Gastroesophageal sphincter (tissue), 4 donors: Measurements from ENCODE around the gene KDM6A. TPM values are rescaled to one million over a fixed set of nuclear protein-coding genes. Genes with fewer than 3 reads are reported as not detected.
A peak's percentile ranks its signal among the peaks of the same experiment; 100 is the strongest.
"Not testable (repeated sequence)": the region's sequence is repeated elsewhere in the genome, so short reads cannot be mapped to it uniquely, and the experiment has no call there.

Experiments
- ATAC-seq: fragments of 150-250 bp; one replicate; pipeline ENCODE4 v1.9.1; 2016; ENCODE audit warnings: mild to moderate bottlenecking, moderate library complexity
- H3K27ac ChIP-seq, 4 donors: fragments of 200-600 bp; sonication (generic) in 3 of 4; 1 replicate in 3 of 4; 2 replicates in 1 of 4; pipeline ENCODE4 v1.5.1; 2016 to 2019
- H3K27me3 ChIP-seq: fragments of 200-600 bp; sonication (generic); one replicate; pipeline ENCODE4 v1.5.1; 2019
- H3K36me3 ChIP-seq, 2 donors: fragments of 200-600 bp; sonication (generic); one replicate each; pipeline ENCODE4 v1.5.1; 2019; ENCODE audit warnings: control low read depth in 1 of 2
- H3K4me1 ChIP-seq, 3 donors: fragments of 200-600 bp; sonication (generic); 1 replicate in 2 of 3; 2 replicates in 1 of 3; pipeline ENCODE4 v1.5.1; 2016 to 2019; ENCODE audit warnings: control low read depth in 2 of 3
- H3K4me3 ChIP-seq, 2 donors: fragments of 200-600 bp; sonication (generic); one replicate each; pipeline ENCODE4 v1.5.1; 2019; ENCODE audit warnings: mild to moderate bottlenecking in 1 of 2, moderate library complexity in 1 of 2
- H3K9me3 ChIP-seq, 3 donors: fragments of 200-600 bp; sonication (generic); one replicate each; pipeline ENCODE4 v1.5.1; 2017 to 2019; ENCODE audit warnings: control low read depth in 2 of 3
- CTCF ChIP-seq, 4 experiments: fragments of 200-600 bp in 2 of 4; fragments of 450-650 bp in 2 of 4; sonication (generic) in 1 of 4; IDR thresholded peaks; one replicate each; pipeline ENCODE4 v1.5.1; 2017 to 2019; ENCODE audit warnings: antibody characterized with exemption in 4 of 4, mild to moderate bottlenecking in 2 of 4, moderate library complexity in 2 of 4
- EP300 ChIP-seq: sonication (generic); formaldehyde crosslinking; IDR thresholded peaks from one replicate; pipeline ENCODE4 v1.6.1; 2017; ENCODE audit warnings: antibody characterized with exemption, mild to moderate bottlenecking
- POLR2A ChIP-seq, 2 donors: fragments of 450-650 bp; IDR thresholded peaks; one replicate each; pipeline ENCODE4 v1.6.1; 2017; ENCODE audit warnings: antibody characterized with exemption in 2 of 2, mild to moderate bottlenecking in 2 of 2, moderate library complexity in 1 of 2
- POLR2AphosphoS5 ChIP-seq: sonication (generic); formaldehyde crosslinking; IDR thresholded peaks from one replicate; pipeline ENCODE4 v1.6.1; 2017; ENCODE audit warnings: antibody characterized with exemption
- WGBS, 2 donors: methylation state at CpG; one replicate each; pipeline ENCODE4 v1.1.5; 2018; ENCODE audit warnings: low coverage in 1 of 2; 5-methylcytosine and 5-hydroxymethylcytosine counted together
- total RNA-seq, 4 donors: library from RNA; depleted of rRNA; stranded (reverse); fragments of >200 nt; gene quantifications; one replicate each; pipeline ENCODE4 v1.1.0, GENCODE V29; 2016

The KDM6A gene
- total RNA-seq, 4 donors from 2014 or later, result 17.0 to 28.6 (median 19.9) TPM

- H3K27ac ChIP-seq, result no peak overlapping the region
- no peak overlapping the region for H3K4me3 ChIP-seq
- no peaks in the 10 kb centered on the region for H3K27me3 ChIP-seq
- H3K4me1 ChIP-seq, result peaks cover 0 to 5% (median 0%) of the 10 kb centered on the region in 3 donors
- 95 to 96% methylated on average over 7 to 9 of the region's 11 CpGs for WGBS, 2 donors
- no peaks in the 10 kb centered on the region for H3K9me3 ChIP-seq
- H3K36me3 ChIP-seq, result peaks cover 0 to 41% of the 10 kb centered on the region in 2 donors
- ATAC-seq, result no peak
- TF ChIP-seq EP300 (no peak), CTCF (IDR thresholded peaks at IDR 0.05) (no peak), POLR2A (IDR thresholded peaks at IDR 0.05) (no peak), POLR2AphosphoS5 (no peak)
Measured at GRCh38 chrX:45063319-45064095, 190.5 kb downstream of the KDM6A start.

GRCh38 chrX:45068569-45068968 lies 195.6 kb downstream of the KDM6A start:
- Histone ChIP-seq H3K4me1 (peaks cover 0 to 5% (median 0%) of the 10 kb centered on the region in 3 donors), H3K27me3 (no peaks in the 10 kb centered on the region), H3K4me3 (no peak overlapping the region), H3K9me3 (no peaks in the 10 kb centered on the region), H3K27ac (no peak overlapping the region), H3K36me3 (peaks cover 0 to 18% of the 10 kb centered on the region in 2 donors)
- 100% methylated on average over 1 of the region's 4 CpGs; no CpG with 5 or more reads in 1 of the 2 donors for WGBS, 2 donors
- ATAC-seq, result no peak
- TF ChIP-seq CTCF (IDR thresholded peaks at IDR 0.05) (no peak), POLR2AphosphoS5 (no peak), POLR2A (IDR thresholded peaks at IDR 0.05) (no peak), EP300 (no peak)

GRCh38 chrX:45070116-45071007 lies 197.4 kb downstream of the KDM6A start:
- Histone ChIP-seq H3K9me3 (no peaks in the 10 kb centered on the region), H3K27me3 (no peaks in the 10 kb centered on the region), H3K4me1 (peaks cover 0 to 5% (median 0%) of the 10 kb centered on the region in 3 donors), H3K4me3 (no peak overlapping the region), H3K36me3 (peaks cover 0 to 9% of the 10 kb centered on the region in 2 donors), H3K27ac (no peak overlapping the region)
- ATAC-seq, result no peak
- 7 to 34% methylated on average over 2 of the region's 2 CpGs for WGBS, 2 donors
- TF ChIP-seq EP300 (no peak), POLR2AphosphoS5 (no peak), POLR2A (IDR thresholded peaks at IDR 0.05) (no peak), CTCF (IDR thresholded peaks at IDR 0.05) (peak; percentile 19 to 70 (median 46))

- not testable (repeated sequence) for ATAC-seq, H3K27me3 ChIP-seq, H3K36me3 ChIP-seq, H3K9me3 ChIP-seq, H3K4me1 ChIP-seq, H3K4me3 ChIP-seq, H3K27ac ChIP-seq
- WGBS, 2 donors, result 97% methylated on average over 3 of the region's 4 CpGs; no CpG with 5 or more reads in 1 of the 2 donors
Measured at GRCh38 chrX:45073011-45073410, 200.0 kb downstream of the KDM6A start.

- Histone ChIP-seq H3K4me1 (no peaks in the 10 kb centered on the region), H3K27ac (no peak overlapping the region), H3K9me3 (no peaks in the 10 kb centered on the region), H3K36me3 (peaks cover 0 to 20% of the 10 kb centered on the region in 2 donors), H3K27me3 (no peaks in the 10 kb centered on the region), H3K4me3 (no peak overlapping the region)
- no peak for ATAC-seq
- 93% methylated on average over 2 of the region's 2 CpGs for WGBS, 2 donors
- TF ChIP-seq CTCF (IDR thresholded peaks at IDR 0.05), result no peak
- TF ChIP-seq POLR2A (IDR thresholded peaks at IDR 0.05), result no peak
- TF ChIP-seq EP300, result no peak
- TF ChIP-seq POLR2AphosphoS5, result no peak
Measured at GRCh38 chrX:45077748-45078424, 204.9 kb downstream of the KDM6A start.
